Spleen (tissue), 7 donors: ENCODE results near the gene PTGER3.

Experiments
- CTCF ChIP-seq, 11 experiments: fragments of 200-600 bp in 7 of 11; fragments of 450-650 bp in 4 of 11; sonication (generic) in 4 of 11; IDR thresholded peaks in 8 of 11; conservative IDR thresholded peaks in 3 of 11; 1 replicate in 7 of 11; 2 replicates in 4 of 11; pipeline versions ENCODE4 v1.4.0 to v1.8.0; 2016 to 2021; ENCODE audit warnings: antibody characterized with exemption in 11 of 11, inconsistent platforms in 4 of 11, mild to moderate bottlenecking in 1 of 11
- POLR2A ChIP-seq, 3 donors: fragments of 450-650 bp; IDR thresholded peaks; one replicate each; pipeline ENCODE4 v1.5.1; 2017; ENCODE audit warnings: antibody characterized with exemption in 3 of 3, mild to moderate bottlenecking in 1 of 3
- POLR2AphosphoS5 ChIP-seq, 3 donors: sonication (generic); formaldehyde crosslinking; IDR thresholded peaks; one replicate each; pipeline ENCODE4 v1.5.1; 2017; ENCODE audit warnings: antibody characterized with exemption in 3 of 3
- donor health status: DM: no; HTN: no; CAD: no; lungs with moderate emphysema.
- donor health status: DM: no; HTN: no; CAD: no.
- donor health status: DM: no; HTN: no; CAD: no.

DNA sequence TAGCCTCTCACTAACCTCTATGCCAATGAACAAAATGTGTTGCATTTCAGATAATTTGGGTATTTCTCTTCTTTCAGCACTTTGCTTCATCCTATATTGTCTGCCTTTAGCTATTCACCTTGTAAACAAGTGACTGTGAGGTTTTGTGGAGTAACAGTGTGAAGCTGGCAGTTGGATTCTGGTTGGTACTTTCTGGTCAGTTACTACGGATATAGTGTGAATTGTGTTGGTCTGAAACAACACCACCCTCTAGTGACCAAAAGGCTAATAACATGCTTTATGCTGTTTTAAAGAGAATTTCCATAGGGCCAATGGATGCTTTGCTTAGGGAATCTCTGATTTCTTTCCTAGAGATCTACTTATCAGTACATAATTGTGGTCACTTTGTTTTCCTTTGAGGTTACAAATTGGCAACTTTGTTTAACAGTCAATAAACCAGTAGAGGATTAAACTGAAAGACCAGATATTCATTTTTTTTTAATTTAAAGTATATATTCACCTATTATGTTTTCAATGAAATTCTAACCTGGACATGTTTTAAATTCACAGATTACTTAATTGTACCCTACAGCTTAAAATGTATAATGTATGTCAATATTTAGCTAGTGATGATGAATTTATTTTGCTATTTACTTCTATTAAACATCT lies 2.5 kb upstream of the PTGER3 start:
- peak; percentile 38 to 80 (median 70) for TF ChIP-seq CTCF (IDR thresholded peaks at IDR 0.05 in 8 of 11, conservative IDR thresholded peaks at IDR 0.05 in 3 of 11)
- no peak for TF ChIP-seq POLR2A (IDR thresholded peaks at IDR 0.05)
- no peak for TF ChIP-seq POLR2AphosphoS5 (IDR thresholded peaks at IDR 0.05)
